GM12878 (cell line): ENCODE data around the gene SLC22A6. TPM values are rescaled to one million over a fixed set of nuclear protein-coding genes. Genes with fewer than 3 reads are reported as not detected.

Experiments used
- BCLAF1 ChIP-seq: fragments of 450-650 bp; IDR thresholded peaks from 2 replicates; pipeline ENCODE4 v1.6.1; 2017; ENCODE audit warnings: antibody characterized with exemption, mild to moderate bottlenecking, moderate library complexity
- MYC ChIP-seq: IDR thresholded peaks from 2 replicates; pipeline ENCODE4 v1.6.1; 2011; ENCODE audit warnings: mild to moderate bottlenecking, low read length, moderate library complexity, inconsistent platforms; ENCODE audit not compliant: insufficient read depth, insufficient replicate concordance, insufficient read length, severe bottlenecking
- PAX8 ChIP-seq: fragments of 450-650 bp; IDR thresholded peaks from 2 replicates; pipeline ENCODE4 v1.6.1; 2017; ENCODE audit warnings: mild to moderate bottlenecking, moderate library complexity
- SUZ12 ChIP-seq: fragments of 200-600 bp; sonication (generic); IDR thresholded peaks from one replicate; pipeline ENCODE4 v1.6.1; 2018; ENCODE audit warnings: antibody characterized with exemption, mild to moderate bottlenecking; ENCODE audit not compliant: unreplicated experiment
- polyA plus RNA-seq, 11 experiments: library from polyadenylated mRNA; depleted of rRNA in 4 of 11; unstranded in 6 of 11; stranded (reverse) in 5 of 11; fragments of >200 nt; fragmentation: Nextera tagmentation in 4 of 11; fragmentation: Illumina TruSeq in 1 of 11; extraction: Ambion mirVana in 4 of 11; extraction: Trizol in 1 of 11; gene quantifications; 1 replicate in 1 of 11; 2 replicates in 10 of 11; pipeline versions ENCODE4 v1.2.1 to v1.2.3, GENCODE V29; 2011 to 2016; ENCODE audit warnings: inconsistent platforms in 2 of 11, missing spikeins in 2 of 11, low read depth in 1 of 11
- total RNA-seq, 4 experiments: library from RNA; depleted of rRNA in 3 of 4; stranded (reverse); fragments of >200 nt in 3 of 4; fragmentation: Illumina TruSeq in 1 of 4; extraction: Trizol in 1 of 4; gene quantifications; 2 replicates each; pipeline versions ENCODE4 v1.2.1 to v1.2.3, GENCODE V29; 2013 to 2021
- TF ChIP-seq, protein P1 (sequence below): fragments of 450-650 bp; IDR thresholded peaks from 2 replicates; pipeline ENCODE4 v1.6.1; 2016; ENCODE audit warnings: mild to moderate bottlenecking

Gene SLC22A6
- total and polyA plus RNA-seq, 10 of the 15 experiments (the other 5 are each of a cell fraction or from before 2014, with no cell fraction given), result not detected

- no peak for TF ChIP-seq BCLAF1
- TF ChIP-seq SUZ12, result no peak
- TF ChIP-seq, protein P1, sequence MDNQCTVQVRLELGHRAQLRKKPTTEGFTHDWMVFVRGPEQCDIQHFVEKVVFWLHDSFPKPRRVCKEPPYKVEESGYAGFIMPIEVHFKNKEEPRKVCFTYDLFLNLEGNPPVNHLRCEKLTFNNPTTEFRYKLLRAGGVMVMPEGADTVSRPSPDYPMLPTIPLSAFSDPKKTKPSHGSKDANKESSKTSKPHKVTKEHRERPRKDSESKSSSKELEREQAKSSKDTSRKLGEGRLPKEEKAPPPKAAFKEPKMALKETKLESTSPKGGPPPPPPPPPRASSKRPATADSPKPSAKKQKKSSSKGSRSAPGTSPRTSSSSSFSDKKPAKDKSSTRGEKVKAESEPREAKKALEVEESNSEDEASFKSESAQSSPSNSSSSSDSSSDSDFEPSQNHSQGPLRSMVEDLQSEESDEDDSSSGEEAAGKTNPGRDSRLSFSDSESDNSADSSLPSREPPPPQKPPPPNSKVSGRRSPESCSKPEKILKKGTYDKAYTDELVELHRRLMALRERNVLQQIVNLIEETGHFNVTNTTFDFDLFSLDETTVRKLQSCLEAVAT, result no peak
- no peak for TF ChIP-seq PAX8
- no peak for TF ChIP-seq MYC
- TF ChIP-seq, all 136 proteins: peak for 0
Observed at GRCh38 chr11:63032457-63032856, 47.7 kb upstream of the SLC22A6 start (continued).
